ENCODE measurements around the gene EML5. TPM values are rescaled to one million over a fixed set of nuclear protein-coding genes. Genes with fewer than 3 reads are reported as not detected.

EML5 gene
- total RNA-seq, 2 donors from 2014 or later = 0.41 to 0.71 TPM

DNA sequence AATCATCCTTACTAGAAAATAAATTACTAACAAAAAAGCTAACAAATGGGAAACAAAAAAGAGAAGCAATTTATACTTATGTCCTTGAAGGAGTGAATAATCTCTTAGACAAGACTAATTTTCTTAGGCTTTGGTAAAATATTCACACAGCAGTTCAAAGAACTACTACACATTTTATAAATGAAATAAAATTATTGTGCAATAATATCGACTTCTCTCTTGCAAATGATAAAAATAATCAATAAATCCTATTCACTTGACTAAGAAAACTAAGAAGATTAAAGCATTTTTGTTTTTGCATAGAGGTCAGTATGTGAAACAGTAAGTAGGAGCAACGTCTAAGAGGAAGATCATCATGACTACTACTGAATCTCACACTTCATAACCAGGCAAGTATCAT lies 82.0 kb downstream of the EML5 start:
- Histone ChIP-seq H3K9me3 (no peaks in the 10 kb centered on the region), H3K27ac (no peak overlapping the region), H3K4me3 (no peak overlapping the region), H3K36me3 (no peaks in the 10 kb centered on the region), H3K27me3 (replicated peaks; ENCODE audit: insufficient read depth) (no peaks in the 10 kb centered on the region), H3K4me1 (ENCODE audit: control insufficient read depth in 1 of 2, low read depth in 2 of 2) (no peaks in the 10 kb centered on the region)
- ATAC-seq (ENCODE audit: insufficient number of reproducible peaks, low FRiP score, low read depth) (no peak), DNase-seq (ENCODE audit: low spot score) (no peak)
- TF ChIP-seq, protein P1, sequence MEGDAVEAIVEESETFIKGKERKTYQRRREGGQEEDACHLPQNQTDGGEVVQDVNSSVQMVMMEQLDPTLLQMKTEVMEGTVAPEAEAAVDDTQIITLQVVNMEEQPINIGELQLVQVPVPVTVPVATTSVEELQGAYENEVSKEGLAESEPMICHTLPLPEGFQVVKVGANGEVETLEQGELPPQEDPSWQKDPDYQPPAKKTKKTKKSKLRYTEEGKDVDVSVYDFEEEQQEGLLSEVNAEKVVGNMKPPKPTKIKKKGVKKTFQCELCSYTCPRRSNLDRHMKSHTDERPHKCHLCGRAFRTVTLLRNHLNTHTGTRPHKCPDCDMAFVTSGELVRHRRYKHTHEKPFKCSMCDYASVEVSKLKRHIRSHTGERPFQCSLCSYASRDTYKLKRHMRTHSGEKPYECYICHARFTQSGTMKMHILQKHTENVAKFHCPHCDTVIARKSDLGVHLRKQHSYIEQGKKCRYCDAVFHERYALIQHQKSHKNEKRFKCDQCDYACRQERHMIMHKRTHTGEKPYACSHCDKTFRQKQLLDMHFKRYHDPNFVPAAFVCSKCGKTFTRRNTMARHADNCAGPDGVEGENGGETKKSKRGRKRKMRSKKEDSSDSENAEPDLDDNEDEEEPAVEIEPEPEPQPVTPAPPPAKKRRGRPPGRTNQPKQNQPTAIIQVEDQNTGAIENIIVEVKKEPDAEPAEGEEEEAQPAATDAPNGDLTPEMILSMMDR (IDR thresholded peaks at IDR 0.05) = no peak

DNA sequence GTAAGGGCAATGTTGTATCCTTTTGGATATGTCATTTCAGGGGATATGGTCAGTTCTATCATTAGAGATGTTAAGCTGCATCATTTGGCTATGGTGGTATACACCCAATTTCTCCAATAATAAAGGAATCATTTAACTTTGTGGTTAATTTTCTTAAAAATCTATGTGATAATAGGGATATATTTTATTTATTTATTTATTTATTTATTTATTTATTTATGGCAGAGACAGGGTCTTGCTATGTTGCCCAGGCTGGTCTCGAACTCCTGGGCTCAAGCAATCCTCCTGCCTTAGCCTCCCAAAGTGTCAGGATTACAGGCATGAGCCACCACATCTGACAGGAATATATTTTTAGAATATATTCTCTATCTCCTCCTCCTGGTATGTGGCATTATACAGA lies 85.7 kb downstream of the EML5 start:
- H3K4me1 ChIP-seq (ENCODE audit: control insufficient read depth in 1 of 2, low read depth in 2 of 2) = no peaks in the 10 kb centered on the region
- H3K27me3 ChIP-seq (replicated peaks; ENCODE audit: insufficient read depth) = no peaks in the 10 kb centered on the region
- no peak overlapping the region for H3K27ac ChIP-seq
- H3K9me3 ChIP-seq = no peaks in the 10 kb centered on the region
- TF ChIP-seq, protein P1 (IDR thresholded peaks at IDR 0.05) = no peak
- no peak overlapping the region for H3K4me3 ChIP-seq
- DNase-seq (ENCODE audit: low spot score) (no peak), ATAC-seq (ENCODE audit: insufficient number of reproducible peaks, low FRiP score, low read depth) (no peak)
- no peaks in the 10 kb centered on the region for H3K36me3 ChIP-seq

DNA sequence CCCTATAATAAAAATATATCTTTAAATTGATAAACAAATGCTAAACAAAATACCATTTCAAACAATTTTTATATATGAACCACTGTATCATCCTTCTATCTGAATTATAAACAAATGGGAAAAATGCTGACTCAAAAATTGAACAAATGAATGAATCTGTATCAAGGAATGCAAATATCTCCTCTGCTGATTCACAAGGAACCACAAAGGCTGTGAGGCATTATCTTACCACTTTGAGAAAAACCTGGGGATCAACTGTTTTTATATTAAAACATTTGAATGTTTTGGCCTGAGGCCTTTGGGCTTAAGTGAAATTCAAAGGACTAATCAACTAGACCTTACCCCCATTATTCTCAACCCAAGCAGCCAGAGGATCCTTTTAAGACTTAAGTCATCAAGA lies 86.3 kb downstream of the EML5 start:
- no peaks in the 10 kb centered on the region for H3K4me1 ChIP-seq (ENCODE audit: control insufficient read depth in 1 of 2, low read depth in 2 of 2)
- DNase-seq (ENCODE audit: low spot score) (no peak), ATAC-seq (ENCODE audit: insufficient number of reproducible peaks, low FRiP score, low read depth) (no peak)
- no peak overlapping the region for H3K4me3 ChIP-seq
- H3K27me3 ChIP-seq (replicated peaks; ENCODE audit: insufficient read depth) = no peaks in the 10 kb centered on the region
- no peaks in the 10 kb centered on the region for H3K36me3 ChIP-seq
- H3K9me3 ChIP-seq = no peaks in the 10 kb centered on the region
- TF ChIP-seq, protein P1 (IDR thresholded peaks at IDR 0.05) = no peak
- no peak overlapping the region for H3K27ac ChIP-seq

DNA sequence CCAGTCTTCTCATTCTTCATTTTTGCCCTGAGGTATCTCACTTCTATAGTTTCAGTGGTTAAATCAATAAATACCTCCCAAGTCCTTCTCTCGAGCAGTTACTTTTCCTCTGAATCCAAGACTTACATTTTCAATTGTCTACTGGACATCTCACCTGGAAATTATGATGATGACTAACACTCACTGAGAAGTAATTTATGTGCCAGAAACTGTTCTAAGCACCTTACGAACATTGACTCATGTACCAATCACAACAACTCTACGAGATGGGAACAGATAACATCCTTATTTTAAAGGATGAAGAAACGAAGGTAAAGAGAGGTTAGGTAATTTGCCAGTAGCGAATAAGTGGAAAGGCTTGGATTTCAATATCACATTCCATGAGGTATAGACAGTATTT lies 94.1 kb downstream of the EML5 start:
- Histone ChIP-seq H3K27ac (no peak overlapping the region), H3K9me3 (no peaks in the 10 kb centered on the region), H3K4me1 (ENCODE audit: control insufficient read depth in 1 of 2, low read depth in 2 of 2) (no peaks in the 10 kb centered on the region), H3K27me3 (replicated peaks; ENCODE audit: insufficient read depth) (no peaks in the 10 kb centered on the region), H3K36me3 (no peaks in the 10 kb centered on the region), H3K4me3 (no peak overlapping the region)
- TF ChIP-seq, protein P1 (IDR thresholded peaks at IDR 0.05) = no peak
- DNase-seq (ENCODE audit: low spot score) (no peak), ATAC-seq (ENCODE audit: insufficient number of reproducible peaks, low FRiP score, low read depth) (no peak)

DNA sequence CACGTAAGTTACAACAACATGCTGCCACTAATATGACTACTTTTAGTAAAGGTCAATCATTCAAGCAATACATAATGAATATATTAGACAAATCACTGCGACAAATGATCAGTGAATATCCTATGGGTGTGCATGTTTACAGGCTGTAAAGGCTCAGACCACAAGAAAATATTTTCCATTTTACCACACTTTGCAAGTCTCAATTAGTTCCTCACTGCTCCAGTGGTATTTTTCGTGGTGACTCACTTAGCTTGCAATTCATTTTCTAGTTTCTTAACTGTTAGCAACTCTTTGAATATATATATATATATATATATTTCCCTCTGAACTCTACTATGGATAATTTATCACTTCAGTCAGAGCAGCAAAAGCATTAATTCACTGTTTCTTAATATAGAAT lies 96.9 kb downstream of the EML5 start:
- TF ChIP-seq, protein P1 (IDR thresholded peaks at IDR 0.05) = no peak
- no peak for ATAC-seq (ENCODE audit: insufficient number of reproducible peaks, low FRiP score, low read depth)
- no peaks in the 10 kb centered on the region for H3K4me1 ChIP-seq (ENCODE audit: control insufficient read depth in 1 of 2, low read depth in 2 of 2)
- no peak for DNase-seq (ENCODE audit: low spot score)
- no peak overlapping the region for H3K4me3 ChIP-seq
- H3K27ac ChIP-seq = no peak overlapping the region
- no peaks in the 10 kb centered on the region for H3K36me3 ChIP-seq
- no peaks in the 10 kb centered on the region for H3K9me3 ChIP-seq
- no peaks in the 10 kb centered on the region for H3K27me3 ChIP-seq (replicated peaks; ENCODE audit: insufficient read depth)

Data from thoracic aorta (tissue), 2 donors.